NCI-H1105 treated with DMSO at 0.1 percent for 48 hours (cell line): ENCODE results near the gene IRAK2.
A peak's percentile ranks its signal among the peaks of the same experiment; 100 is the strongest.

ENCODE experiments used
- DNase-seq: peaks from one replicate; lab custom pipeline; 2025; lab: John Stamatoyannopoulos, UW

The IRAK2 gene

DNA sequence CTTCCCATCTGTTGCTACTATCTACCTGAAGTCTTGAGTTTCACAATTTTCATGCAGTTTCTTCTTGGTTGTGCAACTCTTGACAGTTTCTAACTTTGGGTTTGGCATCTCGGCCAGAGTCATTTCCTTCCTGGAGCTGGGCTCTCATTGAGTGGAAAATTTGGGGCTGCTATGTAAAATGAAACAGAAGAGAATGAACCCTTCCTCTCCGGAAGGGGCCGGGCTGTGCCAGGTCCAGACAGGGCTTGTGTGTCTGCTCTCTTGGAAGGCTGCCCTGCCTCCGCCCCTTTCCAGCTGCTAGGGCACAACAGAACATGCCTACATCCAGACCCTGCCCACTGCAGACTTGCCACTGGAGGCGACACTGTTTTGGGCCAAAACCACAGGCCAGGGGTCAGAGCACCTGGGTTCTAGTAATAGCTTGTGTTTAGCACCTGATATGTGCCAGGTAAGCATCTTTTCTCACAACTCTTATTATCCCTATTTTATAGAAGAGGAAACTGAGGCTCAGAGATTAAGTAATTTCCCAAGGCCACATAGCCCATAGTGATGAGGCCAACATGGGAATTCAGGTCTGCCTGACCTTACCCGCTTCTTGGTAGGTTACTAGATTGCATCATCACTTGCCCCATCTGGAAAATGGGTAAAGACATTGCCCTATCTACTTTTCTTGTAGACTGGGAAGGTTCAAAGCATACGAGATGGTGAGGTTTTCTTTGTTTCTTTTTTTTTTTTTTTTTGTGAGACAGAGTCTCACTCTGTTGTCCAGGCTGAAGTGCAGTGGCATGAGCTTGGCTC lies 25.0 kb downstream of the IRAK2 start:
- no peak for DNase-seq

DNA sequence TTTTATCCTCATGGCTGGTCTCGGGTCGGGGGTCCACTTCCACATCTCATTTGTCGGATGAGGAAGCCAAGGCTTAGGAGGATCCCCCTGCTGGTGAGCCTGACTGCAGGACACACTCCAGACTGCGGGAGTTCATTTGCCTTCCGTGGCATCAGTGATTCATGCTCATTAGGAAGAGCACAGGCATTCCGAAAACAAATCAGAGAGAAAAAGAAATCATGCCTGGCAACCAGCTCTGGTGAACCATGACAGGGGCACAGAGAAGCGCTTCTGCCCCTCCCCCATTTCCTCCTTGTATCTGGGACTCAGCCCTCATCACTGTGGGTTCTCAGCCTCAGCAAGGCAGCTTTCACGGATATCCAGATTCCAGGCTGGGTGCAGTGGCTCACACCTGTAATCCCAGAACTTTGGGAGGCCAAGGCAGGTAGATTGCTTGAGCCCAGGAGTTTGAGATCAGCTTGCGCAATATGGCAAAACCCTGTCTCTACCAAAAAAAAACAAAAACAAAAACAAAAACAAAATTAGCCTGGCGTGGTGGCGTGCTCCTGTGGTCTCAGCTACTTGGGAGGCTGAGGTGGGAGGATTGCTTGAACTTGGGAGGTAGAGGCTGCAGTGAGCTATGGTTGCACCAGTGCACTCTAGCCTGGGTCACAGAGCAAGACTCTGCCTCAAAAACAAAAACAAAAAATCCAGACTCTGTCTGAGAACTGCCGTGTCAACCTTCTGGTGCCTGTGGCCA lies 28.4 kb downstream of the IRAK2 start:
- no peak for DNase-seq

DNA sequence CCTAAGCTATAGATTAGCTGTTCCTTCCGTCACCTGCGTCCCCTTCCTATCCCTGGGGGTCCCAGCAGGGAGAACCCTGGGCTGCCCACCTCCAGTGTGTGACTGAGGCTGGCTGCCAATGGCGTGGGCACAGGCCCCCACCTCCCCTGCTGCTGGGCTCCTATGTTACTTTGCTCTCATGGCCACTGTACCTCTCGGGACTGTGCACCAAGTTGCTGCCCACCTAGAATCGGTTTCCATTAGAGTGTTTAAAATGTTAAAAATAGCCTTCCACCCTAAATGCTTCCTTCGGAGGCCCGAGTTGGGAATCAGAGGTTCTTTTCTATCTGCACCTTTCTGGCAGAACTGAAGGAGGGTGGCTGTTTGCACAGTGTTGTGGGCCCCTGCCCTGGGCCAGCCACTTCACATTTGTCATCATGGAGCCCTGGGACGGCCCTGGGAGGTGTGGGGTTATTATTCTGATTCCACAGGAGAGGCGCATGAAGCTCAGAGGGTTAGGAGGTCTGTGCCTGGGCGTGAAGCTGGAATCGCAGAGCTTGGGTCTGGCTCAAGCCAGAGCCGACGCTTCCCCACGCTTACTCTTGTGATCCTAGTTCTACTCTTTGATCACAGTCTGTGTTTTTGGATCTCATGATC lies 29.1 kb downstream of the IRAK2 start:
- DNase-seq: no peak

DNA sequence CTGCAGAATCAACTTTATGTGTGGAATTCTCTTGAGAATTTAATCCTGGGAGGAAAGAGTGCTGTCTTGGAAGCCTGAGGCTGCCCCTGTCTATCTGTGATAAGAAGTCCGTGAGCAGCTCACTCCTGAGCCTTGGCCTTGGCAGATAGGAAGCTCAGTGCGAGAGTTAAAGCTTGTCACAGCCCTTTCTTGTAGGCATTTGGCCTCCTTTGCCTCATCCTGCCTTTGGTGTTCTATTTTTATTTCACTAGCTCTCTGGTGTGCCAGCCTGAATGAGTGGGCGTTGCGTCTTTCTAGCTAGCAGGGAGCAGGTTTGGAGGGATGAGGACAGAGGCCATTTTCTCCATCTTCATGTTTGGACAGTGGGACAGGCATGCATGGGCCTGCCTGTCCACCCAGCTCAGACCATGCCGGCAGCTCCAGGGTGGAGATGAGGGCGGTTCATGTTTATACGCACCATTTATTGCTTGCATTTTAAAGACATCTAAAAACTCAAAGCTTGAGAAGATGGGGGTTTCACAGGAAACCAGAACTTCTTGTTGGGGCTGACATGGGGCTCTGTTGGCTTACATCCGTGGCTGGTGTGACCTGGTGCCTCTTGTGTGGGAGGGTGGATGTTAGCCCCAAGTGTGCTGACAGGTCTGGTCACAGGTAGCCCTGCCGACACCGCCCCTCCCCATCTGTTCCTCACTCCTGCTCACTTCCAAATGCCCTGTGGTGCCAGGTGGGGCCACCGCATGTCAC lies 29.8 kb downstream of the IRAK2 start:
- no peak for DNase-seq

DNA sequence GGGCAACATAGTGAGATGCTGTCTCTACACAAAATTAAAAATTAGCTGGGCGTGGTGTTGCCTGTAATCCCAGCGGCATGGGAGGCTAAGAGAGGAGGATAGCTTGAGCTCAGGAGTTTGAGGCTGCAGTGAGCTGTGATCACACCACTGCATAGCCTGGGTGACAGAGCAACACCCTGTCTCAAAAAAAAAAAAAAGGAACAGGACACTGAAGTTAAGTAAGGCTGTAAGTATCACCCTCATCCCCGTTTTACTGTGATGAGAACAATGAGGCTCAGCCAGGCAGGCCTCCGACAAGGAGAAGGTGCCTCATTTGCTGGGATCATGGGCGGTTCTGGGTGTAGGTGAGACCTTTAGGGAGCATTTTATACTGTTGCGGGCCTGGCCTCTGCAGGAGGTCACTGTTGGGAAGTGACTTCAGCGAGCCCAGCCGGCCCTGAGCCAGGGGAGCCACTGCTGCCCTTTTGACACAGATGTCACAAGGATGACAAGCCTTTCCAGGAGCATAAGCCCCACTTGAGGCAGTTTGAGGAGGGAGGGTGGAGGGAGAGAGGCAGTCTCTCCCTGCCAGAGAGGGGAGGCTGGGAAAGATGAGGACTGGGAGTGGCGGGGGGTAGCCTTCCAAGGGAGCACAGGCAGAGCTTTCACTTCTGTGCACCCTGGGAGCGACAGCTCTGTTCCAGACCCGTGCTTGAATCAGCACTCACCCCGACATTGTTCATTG lies 30.8 kb downstream of the IRAK2 start:
- DNase-seq: no peak

DNA sequence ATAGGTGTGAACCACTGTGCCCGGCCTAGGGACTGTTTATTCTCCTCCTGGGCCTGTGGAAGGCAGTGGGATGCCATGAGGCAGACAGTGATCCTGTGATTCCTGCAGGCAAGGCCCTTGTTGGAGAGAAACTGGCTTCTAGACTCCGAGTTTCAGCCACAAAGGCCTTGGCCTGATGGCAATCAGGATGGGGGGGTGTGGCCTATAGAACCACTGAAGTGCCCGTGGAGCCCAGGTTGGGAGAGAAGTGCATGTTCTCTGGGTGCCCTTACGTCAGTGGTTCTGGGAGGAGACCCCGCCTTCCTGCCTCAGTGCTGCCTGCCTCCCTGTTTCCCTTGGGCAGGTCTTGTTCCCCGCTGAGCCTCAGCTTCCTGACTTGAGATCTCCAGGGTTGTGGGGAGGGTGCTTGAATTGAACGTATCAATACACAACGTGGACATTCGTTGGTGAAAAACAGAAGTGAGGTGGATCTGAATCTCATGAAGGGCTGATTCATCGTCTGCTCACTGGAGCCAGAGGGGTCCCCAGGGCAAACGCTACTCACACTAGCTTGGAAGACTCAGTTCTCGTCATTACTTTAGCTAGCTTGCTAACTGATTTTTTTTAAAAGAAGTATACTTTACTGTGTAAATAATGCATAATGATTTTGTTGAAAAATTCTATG lies 31.8 kb downstream of the IRAK2 start:
- no peak for DNase-seq

DNA sequence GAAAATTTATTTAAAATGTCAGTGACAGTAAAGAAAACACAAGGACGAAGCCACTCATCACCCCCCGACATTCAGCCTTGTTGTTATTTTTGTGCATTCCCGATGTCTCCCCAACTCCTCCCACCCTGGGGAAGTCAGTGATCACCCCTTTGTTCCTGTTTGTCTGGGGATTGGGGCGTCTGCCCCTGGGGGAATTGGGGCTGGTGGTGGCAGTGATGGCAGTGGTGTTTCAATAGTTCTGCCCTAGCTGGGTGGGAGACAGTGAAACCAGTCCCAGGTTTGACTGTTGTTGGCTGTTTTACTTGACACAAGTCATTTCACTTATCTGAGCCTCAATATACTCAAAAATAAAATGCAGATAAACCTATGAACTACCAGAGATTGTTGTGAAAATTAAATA lies 33.5 kb downstream of the IRAK2 start:
- DNase-seq: no peak

DNA sequence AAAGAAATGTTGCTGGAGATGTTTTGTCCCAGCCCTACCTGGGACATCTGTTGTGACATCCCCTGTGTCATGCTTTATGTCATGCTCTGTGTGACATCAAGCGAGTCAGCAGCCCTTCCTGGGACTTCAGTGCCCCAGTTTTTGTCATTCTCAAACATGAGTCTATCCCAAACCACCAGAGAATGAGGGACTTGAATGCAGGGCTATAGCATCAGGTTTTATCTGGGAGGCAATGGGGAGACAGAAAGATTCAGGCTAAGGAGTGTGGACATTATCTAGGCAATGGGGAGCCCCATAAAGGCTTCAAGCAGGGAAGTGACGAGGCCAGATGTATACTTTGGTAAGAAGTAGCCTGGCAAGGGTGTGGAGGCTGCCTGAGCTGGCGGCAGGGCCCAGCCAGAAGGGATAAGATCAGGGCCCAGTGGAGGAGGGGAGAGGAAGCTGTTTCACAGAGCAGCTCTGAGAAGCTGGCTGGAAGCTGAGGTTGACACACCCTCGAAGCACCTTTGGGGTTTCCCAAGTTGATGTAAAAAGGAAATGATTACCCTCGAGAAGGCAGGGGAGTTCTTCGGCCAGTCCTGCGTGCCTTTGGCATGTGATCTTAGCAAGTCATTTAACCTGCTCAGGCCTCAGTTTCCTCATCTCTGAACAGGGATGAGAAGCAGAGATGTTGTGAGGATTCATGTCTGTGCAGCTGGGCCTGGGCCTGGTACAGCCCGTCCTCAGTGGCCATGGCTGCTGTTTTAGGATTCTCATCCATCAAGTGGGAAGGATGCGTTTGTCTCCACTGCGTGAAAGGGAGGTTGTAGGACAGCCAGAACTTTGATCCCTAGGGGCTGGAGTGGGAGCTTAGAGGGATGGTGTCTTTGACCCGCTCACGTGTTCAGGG lies 34.3 kb downstream of the IRAK2 start:
- DNase-seq: no peak

DNA sequence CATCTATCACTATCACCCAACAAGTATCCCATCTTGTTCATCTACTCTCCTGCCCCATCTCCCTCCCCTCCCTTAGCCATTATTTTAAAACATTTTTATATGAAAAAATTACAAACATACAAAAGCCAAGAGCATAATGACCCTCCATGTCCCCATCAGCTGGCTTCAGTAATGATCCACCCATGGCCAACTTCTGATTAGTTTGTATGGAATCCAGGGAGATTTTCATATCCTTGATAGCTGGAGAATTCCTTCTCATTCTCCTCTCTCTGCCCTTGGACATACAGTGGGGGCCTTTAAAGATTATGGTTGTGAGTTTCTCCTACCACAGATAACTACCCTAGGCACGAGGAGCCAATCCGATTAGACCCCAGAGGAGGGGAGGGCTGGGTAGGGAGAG lies 40.2 kb downstream of the IRAK2 start:
- no peak for DNase-seq

DNA sequence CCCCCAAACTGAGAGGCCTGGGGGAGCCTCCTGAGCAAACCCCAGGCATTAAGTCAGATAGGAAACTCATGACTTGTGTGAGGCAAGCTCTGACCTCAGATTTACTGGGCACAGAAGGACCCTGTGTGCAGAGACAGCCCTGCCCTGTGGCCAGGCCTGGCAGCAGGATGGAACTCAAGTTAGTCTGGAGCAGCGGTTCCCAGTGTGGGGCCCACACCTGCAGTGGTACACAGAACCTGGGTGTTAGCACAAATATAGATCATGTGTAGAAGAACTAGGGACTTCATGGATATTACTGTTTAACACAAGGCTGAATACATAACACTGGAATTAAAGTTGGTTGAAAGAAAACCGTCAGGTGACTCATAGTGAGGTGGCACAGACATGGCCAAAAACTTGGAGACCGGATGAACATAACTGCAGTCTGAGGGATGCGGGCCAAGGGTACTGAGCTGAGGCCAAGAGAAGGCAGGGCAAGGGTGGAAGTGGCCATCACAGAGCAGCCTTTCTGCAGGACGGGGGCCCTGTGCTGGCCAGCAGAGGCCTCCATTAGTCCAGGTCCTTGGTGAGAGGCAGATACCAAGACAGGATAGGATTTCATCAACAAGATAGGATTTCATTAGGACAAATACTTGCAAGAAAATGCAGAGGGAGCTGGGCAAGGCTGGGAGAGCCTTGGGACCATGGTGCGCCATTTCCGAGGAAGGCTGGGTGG lies 40.9 kb downstream of the IRAK2 start:
- DNase-seq: no peak

DNA sequence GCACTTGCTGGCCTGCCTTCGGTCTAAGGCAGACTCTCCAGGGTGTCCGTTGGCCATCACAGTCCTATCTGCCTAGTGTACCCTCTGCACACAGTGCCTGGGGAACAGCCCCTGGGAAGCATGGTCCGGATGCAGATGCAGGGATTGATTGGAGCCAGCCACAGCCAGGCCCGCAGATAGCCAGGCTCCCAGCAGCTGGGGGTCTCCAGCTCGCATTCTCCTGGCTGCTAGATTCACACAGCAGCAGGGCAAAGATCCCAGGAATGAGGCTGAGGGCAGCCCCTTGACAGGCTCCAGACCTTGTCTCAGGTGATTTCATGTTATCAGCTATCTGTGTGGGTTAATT lies 41.4 kb downstream of the IRAK2 start:
- DNase-seq: no peak

DNA sequence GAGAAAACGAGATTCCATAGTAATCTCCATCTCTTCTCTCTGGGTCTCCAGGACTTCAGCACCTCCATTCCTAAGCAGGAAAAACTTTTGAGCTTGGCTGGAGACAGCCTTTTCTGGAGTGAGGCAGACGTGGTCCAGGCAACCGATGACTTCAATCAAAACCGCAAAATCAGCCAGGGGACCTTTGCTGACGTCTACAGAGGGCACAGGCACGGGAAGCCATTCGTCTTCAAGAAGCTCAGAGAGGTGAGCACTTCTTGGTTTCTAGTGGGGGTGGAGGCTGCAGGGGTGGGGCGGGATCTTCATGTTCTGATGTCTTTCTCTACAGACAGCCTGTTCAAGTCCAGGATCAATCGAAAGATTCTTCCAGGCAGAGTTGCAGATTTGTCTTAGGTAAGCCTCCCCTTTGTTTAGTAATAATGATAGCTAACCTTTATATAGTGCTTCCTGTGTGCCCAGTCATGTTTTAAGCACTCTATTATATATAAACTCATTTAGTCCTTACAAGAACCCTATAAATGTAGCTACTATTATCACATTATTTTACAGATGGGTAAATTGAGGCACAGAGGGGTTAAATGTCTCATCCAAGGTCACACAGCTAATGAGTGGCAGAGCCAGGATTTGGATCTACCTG lies 48.6 kb downstream of the IRAK2 start:
- no peak for DNase-seq

DNA sequence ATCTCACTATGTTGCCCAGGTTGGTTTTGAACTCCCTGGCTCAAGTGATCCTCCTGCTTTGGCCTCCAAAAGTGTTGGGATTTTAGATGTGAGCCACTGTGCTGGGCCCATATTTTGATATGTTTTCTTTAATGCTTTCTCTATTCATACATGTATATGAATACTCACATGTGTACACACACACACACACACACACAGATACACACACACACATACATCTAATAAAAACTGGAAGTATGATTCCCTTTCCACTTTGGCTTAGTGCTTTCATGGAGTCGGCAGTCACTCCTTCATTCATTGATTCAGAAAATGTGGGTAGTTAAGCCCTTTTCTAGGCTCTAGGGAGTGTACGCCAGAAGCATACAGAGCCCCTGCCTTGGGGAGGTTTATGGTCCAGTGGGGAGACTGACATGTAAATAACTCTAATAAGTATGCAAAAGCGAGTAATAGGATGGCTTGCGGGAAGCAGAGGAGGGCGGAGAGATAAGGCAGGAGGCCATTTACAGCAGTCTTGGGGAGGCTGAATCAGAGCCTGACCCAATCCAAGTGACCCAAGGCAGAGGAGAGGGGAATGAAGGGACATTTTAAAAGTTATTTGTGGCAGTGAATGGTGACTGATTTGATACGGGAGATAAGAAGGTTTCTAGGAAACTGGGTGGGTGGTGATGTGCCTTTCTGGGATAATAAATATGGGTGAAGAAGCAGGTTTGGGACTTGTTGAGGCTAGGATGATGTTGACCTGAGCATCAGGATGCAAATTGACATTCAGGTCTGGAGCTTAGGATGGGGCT lies 51.1 kb downstream of the IRAK2 start:
- DNase-seq: no peak

DNA sequence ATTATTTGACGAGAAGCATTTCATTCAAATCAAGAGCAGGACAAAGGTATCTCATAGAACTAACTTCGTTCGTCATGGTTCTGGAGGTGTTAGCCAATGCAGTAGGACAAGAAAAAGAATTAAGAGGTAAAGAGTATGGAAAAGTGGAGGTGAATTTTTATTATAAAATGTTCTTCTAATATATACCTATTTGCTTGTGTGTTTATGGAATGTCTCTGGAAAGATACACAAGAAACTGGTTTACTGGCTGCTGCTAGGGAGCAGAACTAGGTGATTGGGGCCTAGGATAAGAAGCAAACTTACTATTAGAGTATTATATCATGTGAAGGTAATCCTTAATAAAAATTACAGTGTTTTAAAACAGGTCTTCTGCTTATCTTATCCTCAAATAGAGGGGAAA lies 52.6 kb downstream of the IRAK2 start:
- DNase-seq: no peak

DNA sequence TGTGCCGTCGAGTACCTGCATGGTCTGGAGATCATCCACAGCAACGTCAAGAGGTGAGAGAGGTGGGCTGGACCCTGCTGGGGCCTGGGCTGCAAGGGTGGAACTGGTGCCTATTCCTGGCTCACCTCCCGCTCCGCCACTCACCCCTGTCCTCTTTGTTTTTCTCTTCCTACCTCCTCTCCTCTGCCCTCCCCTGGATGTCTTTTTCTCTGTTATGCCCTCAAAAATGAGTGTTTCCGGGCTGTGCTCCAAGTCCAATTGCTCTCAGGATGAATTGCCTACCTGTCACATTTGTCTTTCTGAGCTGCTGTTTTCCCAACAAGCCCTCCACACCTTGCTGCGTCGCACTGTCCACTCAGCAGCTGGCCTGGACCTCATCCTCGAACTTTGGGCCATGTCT lies 55.0 kb downstream of the IRAK2 start:
- DNase-seq: peak; percentile 8

DNA sequence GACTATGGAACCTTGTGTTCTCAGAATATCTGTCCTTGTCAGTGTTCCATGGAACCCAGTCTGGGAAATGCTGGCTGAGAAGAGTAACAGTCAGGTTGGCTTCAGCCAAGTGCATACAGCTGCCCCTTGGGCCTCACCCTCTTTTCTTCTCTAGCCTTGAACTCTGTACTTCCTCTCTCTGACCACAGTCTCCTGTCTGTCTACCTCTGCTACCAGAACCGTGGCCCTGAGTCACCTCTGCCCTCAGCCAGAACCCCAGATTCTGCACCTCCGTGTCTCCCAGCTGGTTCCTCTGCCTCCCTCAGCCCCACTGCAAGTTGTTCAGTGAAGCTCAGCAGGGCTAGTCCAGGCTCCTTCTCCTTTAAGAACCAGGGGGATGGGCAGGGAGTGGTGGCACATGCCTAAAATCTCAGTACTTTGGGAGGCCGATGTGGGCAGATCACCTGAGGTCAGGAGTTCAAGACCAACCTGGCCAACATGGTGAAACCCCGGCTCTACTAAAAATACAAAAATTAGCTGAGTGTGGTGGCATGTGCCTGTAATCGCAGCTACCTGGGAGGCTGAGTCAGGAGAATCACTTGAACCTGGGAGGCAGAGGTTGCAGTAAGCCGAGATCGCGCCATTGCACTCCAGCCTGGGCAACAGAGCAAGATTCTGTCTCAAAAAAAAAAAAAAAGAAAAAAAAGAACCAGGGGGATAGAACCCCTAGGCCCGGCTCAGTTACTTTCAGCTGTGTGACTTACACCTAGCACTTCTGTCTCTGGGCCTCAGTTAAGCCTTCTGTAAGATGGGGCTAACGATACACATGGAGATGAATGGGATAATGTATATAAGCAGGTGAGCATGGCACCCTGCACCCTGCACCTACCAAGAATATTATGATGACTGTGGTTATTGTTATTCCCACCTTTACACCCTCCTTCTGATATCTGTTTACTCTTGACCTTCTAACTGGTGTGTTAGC lies 59.2 kb downstream of the IRAK2 start:
- no peak for DNase-seq
